ENCODE results near the gene MPP1.
A peak's percentile ranks its signal among the peaks of the same experiment; 100 is the strongest.

Gene MPP1

GRCh38 chrX:154758696-154759095, 46.6 kb downstream of the MPP1 start:
- DNase-seq (ENCODE audit: low spot score), result no peak
- peaks cover 3% of the 10 kb centered on the region for H3K4me1 ChIP-seq (ENCODE audit: insufficient read depth, poor library complexity, severe bottlenecking)
- no peak for TF ChIP-seq CTCF (IDR thresholded peaks at IDR 0.05; ENCODE audit: poor library complexity, severe bottlenecking)
- H3K27ac ChIP-seq (ENCODE audit: poor library complexity, severe bottlenecking), result no peak overlapping the region
- no peaks in the 10 kb centered on the region for H3K27me3 ChIP-seq (ENCODE audit: insufficient read depth, poor library complexity, severe bottlenecking)
- H3K4me3 ChIP-seq (ENCODE audit: severe bottlenecking), result no peak overlapping the region
- ATAC-seq (ENCODE audit: low read depth), result no peak
- H3K36me3 ChIP-seq (ENCODE audit: low read depth), result no peaks in the 10 kb centered on the region
- no peaks in the 10 kb centered on the region for H3K9me3 ChIP-seq (ENCODE audit: severe bottlenecking)

- ATAC-seq (ENCODE audit: low read depth), result no peak
- H3K27me3 ChIP-seq (ENCODE audit: insufficient read depth, poor library complexity, severe bottlenecking), result no peaks in the 10 kb centered on the region
- no peaks in the 10 kb centered on the region for H3K36me3 ChIP-seq (ENCODE audit: low read depth)
- TF ChIP-seq CTCF (IDR thresholded peaks at IDR 0.05; ENCODE audit: poor library complexity, severe bottlenecking), result no peak
- H3K9me3 ChIP-seq (ENCODE audit: severe bottlenecking), result no peaks in the 10 kb centered on the region
- H3K27ac ChIP-seq (ENCODE audit: poor library complexity, severe bottlenecking), result no peak overlapping the region
- H3K4me3 ChIP-seq (ENCODE audit: severe bottlenecking), result no peak overlapping the region
- H3K4me1 ChIP-seq (ENCODE audit: insufficient read depth, poor library complexity, severe bottlenecking), result no peaks in the 10 kb centered on the region
- no peak for DNase-seq (ENCODE audit: low spot score)
Observed at GRCh38 chrX:154751669-154752271, 53.5 kb downstream of the MPP1 start.

GRCh38 chrX:154751203-154751668, 54.0 kb downstream of the MPP1 start:
- H3K36me3 ChIP-seq (ENCODE audit: low read depth), result no peaks in the 10 kb centered on the region
- H3K27ac ChIP-seq (ENCODE audit: poor library complexity, severe bottlenecking), result no peak overlapping the region
- TF ChIP-seq CTCF (IDR thresholded peaks at IDR 0.05; ENCODE audit: poor library complexity, severe bottlenecking), result no peak
- DNase-seq (ENCODE audit: low spot score) (no peak), ATAC-seq (ENCODE audit: low read depth) (no peak)
- H3K27me3 ChIP-seq (ENCODE audit: insufficient read depth, poor library complexity, severe bottlenecking), result no peaks in the 10 kb centered on the region
- H3K4me3 ChIP-seq (ENCODE audit: severe bottlenecking), result peak overlapping the region; percentile 41
- no peaks in the 10 kb centered on the region for H3K4me1 ChIP-seq (ENCODE audit: insufficient read depth, poor library complexity, severe bottlenecking)
- no peaks in the 10 kb centered on the region for H3K9me3 ChIP-seq (ENCODE audit: severe bottlenecking)

- Histone ChIP-seq H3K9me3 (ENCODE audit: severe bottlenecking) (no peaks in the 10 kb centered on the region), H3K27me3 (ENCODE audit: insufficient read depth, poor library complexity, severe bottlenecking) (no peaks in the 10 kb centered on the region), H3K4me3 (ENCODE audit: severe bottlenecking) (peak within 1 kb of the TSS; percentile 41), H3K27ac (ENCODE audit: poor library complexity, severe bottlenecking) (no peak within 1 kb of the TSS), H3K36me3 (ENCODE audit: low read depth) (no peaks in the 10 kb centered on the region), H3K4me1 (ENCODE audit: insufficient read depth, poor library complexity, severe bottlenecking) (no peaks in the 10 kb centered on the region)
- DNase-seq (ENCODE audit: low spot score) (no peak), ATAC-seq (ENCODE audit: low read depth) (peak; percentile 67)
- no peak for TF ChIP-seq CTCF (IDR thresholded peaks at IDR 0.05; ENCODE audit: poor library complexity, severe bottlenecking)
Observed at GRCh38 chrX:154750301-154751202, 54.7 kb downstream of the MPP1 start, which contains the start of gene GAB3. GAB3 (minus strand) TSS chrX:154751077; CDS start chrX:154751025, 52 bp downstream.

Measured in RWPE2 (cell line).